Body of pancreas (tissue), 4 donors: ENCODE data around the gene UTF1. TPM values are rescaled to one million over a fixed set of nuclear protein-coding genes. Genes with fewer than 3 reads are reported as not detected.

Experiments
- ATAC-seq: fragments of 150-250 bp; one replicate; pipeline ENCODE4 v1.9.1; 2016
- DNase-seq, 4 donors: peaks; one replicate each; pipeline ENCODE4 v3.0.0-alpha.2; 2019
- H3K27ac ChIP-seq, 4 donors: fragments of 200-600 bp; sonication (generic); 1 replicate in 3 of 4; 2 replicates in 1 of 4; pipeline versions ENCODE4 v1.5.1 to v1.6.1; 2016 to 2019; ENCODE audit warnings: mild to moderate bottlenecking in 1 of 4, mixed read lengths in 1 of 4, moderate library complexity in 1 of 4
- H3K27me3 ChIP-seq, 2 donors: fragments of 200-600 bp; sonication (generic); one replicate each; pipeline ENCODE4 v1.6.0; 2016; ENCODE audit warnings: mild to moderate bottlenecking in 1 of 2
- H3K36me3 ChIP-seq, 2 donors: fragments of 200-600 bp; sonication (generic); replicated peaks in 1 of 2; 2 replicates each; pipeline ENCODE4 v1.5.1; 2016; ENCODE audit warnings: low read depth in 2 of 2; ENCODE audit not compliant: insufficient read depth in 1 of 2
- H3K4me1 ChIP-seq: fragments of 200-600 bp; sonication (generic); one replicate; pipeline ENCODE4 v1.6.0; 2016
- H3K4me3 ChIP-seq, 2 donors: fragments of 200-600 bp; sonication (generic); 1 replicate in 1 of 2; 2 replicates in 1 of 2; pipeline ENCODE4 v1.5.1; 2016 to 2019
- H3K9me3 ChIP-seq, 3 donors: fragments of 200-600 bp; sonication (generic); 1 replicate in 2 of 3; 2 replicates in 1 of 3; pipeline ENCODE4 v1.5.1; 2016
- POLR2A ChIP-seq, 3 donors: fragments of 450-650 bp; IDR thresholded peaks; one replicate each; pipeline ENCODE4 v1.6.1; 2016; ENCODE audit warnings: antibody characterized with exemption in 3 of 3, mild to moderate bottlenecking in 2 of 3
- WGBS, 2 donors: methylation state at CpG; one replicate each; pipeline ENCODE4 v1.1.5; 2017; 5-methylcytosine and 5-hydroxymethylcytosine counted together
- intact Hi-C: fragments of 100-400 bp; cut with DNase I; formaldehyde crosslinking; loops from one replicate; pipeline ENCODE4 v1.15.1; 2023
- total RNA-seq, 2 donors: library from RNA; depleted of rRNA; stranded (reverse); fragments of >200 nt; gene quantifications; one replicate each; pipeline ENCODE4 v1.1.0, GENCODE V29; 2016
- TF ChIP-seq, protein P1 (sequence below), 7 experiments: fragments of 450-650 bp in 4 of 7; fragments of 200-600 bp in 3 of 7; sonication (generic) in 3 of 7; IDR thresholded peaks; one replicate each; pipeline ENCODE4 v1.5.1; 2016 to 2019; ENCODE audit warnings: antibody characterized with exemption in 7 of 7

Gene UTF1
- total RNA-seq, 2 donors from 2014 or later: not detected

- H3K4me3 ChIP-seq: no peak overlapping the region
- H3K36me3 ChIP-seq: no peaks in the 10 kb centered on the region
- no peaks in the 10 kb centered on the region for H3K4me1 ChIP-seq
- WGBS, 2 donors: 83 to 91% methylated on average over 6 to 19 of the region's 23 CpGs
- H3K27ac ChIP-seq: no peak overlapping the region
- TF ChIP-seq, protein P1, sequence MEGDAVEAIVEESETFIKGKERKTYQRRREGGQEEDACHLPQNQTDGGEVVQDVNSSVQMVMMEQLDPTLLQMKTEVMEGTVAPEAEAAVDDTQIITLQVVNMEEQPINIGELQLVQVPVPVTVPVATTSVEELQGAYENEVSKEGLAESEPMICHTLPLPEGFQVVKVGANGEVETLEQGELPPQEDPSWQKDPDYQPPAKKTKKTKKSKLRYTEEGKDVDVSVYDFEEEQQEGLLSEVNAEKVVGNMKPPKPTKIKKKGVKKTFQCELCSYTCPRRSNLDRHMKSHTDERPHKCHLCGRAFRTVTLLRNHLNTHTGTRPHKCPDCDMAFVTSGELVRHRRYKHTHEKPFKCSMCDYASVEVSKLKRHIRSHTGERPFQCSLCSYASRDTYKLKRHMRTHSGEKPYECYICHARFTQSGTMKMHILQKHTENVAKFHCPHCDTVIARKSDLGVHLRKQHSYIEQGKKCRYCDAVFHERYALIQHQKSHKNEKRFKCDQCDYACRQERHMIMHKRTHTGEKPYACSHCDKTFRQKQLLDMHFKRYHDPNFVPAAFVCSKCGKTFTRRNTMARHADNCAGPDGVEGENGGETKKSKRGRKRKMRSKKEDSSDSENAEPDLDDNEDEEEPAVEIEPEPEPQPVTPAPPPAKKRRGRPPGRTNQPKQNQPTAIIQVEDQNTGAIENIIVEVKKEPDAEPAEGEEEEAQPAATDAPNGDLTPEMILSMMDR (IDR thresholded peaks at IDR 0.05): no peak
- no peak for TF ChIP-seq POLR2A (IDR thresholded peaks at IDR 0.05)
- ATAC-seq (no peak), DNase-seq (no peak)
- no peaks in the 10 kb centered on the region for H3K9me3 ChIP-seq
- H3K27me3 ChIP-seq: no peaks in the 10 kb centered on the region
- intact Hi-C loops: no loop called here
Measured at GRCh38 chr10:133195611-133196010, 34.4 kb upstream of the UTF1 start.

DNA sequence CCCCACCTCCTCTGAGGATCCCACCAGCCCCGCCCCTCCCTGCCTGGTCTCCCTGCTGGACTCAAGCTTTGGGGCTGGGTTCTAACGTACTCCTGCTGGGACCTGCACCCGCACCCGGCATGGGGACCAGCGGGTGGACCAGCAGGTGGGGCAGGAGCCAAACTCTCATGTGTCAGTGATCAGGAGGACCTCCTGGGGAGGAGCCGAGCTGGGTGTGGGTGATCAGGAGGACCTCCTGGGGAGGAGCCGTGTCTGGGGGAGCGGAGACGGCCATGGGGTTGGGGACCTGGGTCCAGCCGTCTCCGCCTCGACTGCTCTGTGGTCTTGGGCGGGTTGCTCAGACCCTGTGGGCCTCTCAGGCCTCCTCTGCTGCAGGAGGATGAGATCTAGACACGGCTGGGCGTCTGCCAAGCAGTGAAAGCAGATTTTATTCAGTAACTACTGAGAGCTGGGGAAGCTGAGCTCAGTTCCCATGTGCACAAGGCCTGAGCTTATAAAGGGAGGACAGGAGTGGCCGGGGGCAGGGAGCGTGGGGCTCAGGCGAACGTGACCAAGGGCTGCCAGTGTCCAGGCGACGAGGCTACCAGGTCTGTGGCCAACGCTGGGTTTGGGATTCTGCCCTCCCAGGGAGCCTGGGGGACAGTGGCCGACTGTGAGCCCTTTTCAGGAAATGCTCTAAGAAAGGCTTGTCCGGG is 33.6 kb upstream of the UTF1 start:
- DNase-seq (no peak), ATAC-seq (no peak)
- Histone ChIP-seq H3K27me3 (no peaks in the 10 kb centered on the region), H3K9me3 (no peaks in the 10 kb centered on the region), H3K4me1 (no peaks in the 10 kb centered on the region), H3K4me3 (no peak overlapping the region), H3K36me3 (no peaks in the 10 kb centered on the region), H3K27ac (no peak overlapping the region)
- TF ChIP-seq, protein P1 (IDR thresholded peaks at IDR 0.05): no peak
- no peak for TF ChIP-seq POLR2A (IDR thresholded peaks at IDR 0.05)
- 68 to 74% methylated on average over 7 to 23 of the region's 24 CpGs for WGBS, 2 donors
- intact Hi-C loops: no loop called here

DNA sequence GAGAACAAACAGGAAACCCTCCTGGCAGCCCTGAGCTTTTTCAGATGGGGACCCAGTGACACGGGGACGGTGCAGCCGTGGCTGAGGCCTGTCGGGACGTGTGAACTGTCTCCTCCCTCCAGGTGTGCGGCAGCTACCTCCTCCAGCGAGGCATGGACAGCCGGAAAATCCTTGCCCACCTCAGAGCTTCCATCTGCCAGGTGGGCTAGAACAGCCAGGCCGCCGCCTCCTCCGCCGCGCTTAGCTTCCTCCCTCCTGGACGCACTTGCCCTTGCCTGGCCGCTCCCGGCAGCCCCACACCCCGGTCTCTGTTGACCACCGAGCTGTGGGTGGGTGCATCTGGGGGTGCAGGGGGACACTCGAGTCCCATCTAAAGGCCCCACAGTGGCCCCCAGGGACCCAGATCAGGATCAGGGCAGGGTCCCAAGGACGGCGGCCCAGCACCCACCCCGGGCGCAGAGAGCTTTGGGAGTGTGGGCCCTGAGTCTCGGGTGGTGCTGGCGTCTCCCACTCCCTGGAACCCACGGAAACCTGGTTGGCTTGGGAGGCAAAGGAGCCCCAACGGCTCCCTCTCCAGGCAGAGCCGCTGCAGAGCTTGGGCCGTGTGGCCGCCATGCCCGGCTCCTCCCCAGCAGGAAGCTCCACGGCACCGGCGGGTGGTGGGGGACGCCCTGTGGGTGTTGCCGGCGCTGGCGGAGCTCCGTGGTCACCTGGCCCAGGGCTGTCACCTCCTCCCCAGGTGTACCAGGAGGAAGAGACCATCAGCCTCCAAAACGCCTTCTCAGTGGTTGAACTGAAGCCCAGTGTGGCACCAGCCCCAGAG is 32.9 kb upstream of the UTF1 start:
- no peak overlapping the region for H3K4me3 ChIP-seq
- TF ChIP-seq POLR2A (IDR thresholded peaks at IDR 0.05): no peak
- TF ChIP-seq, protein P1 (IDR thresholded peaks at IDR 0.05): no peak
- H3K36me3 ChIP-seq: no peaks in the 10 kb centered on the region
- ATAC-seq (no peak), DNase-seq (no peak)
- WGBS, 2 donors: 63 to 73% methylated on average over 16 to 40 of the region's 40 CpGs
- no peaks in the 10 kb centered on the region for H3K27me3 ChIP-seq
- no peaks in the 10 kb centered on the region for H3K9me3 ChIP-seq
- no peaks in the 10 kb centered on the region for H3K4me1 ChIP-seq
- intact Hi-C loops: no loop called here
- no peak overlapping the region for H3K27ac ChIP-seq

DNA sequence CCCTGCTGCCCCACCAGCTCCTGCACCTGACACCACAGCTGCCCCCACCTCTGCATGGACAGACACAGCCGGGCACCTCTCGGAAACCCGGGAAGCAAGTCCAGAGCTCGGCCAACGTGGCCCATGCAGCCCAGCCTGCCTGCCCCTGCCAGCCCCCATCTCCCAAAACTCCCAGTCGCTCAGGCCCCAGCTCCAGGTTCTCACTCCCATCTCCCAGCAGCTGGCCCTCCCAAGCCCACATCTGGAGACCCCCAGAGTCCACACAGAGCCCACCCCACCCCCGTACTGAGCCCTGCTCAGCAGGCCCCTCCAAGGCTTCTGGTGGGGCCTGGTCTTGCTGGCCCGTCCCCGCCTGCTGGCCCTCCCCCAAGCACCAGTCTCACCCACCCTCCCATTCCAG is 32.2 kb upstream of the UTF1 start:
- 67 to 70% methylated on average over 4 to 9 of the region's 9 CpGs for WGBS, 2 donors
- intact Hi-C loops: no loop called here
- no peaks in the 10 kb centered on the region for H3K9me3 ChIP-seq
- DNase-seq (no peak), ATAC-seq (no peak)
- H3K36me3 ChIP-seq: no peaks in the 10 kb centered on the region
- H3K27me3 ChIP-seq: no peaks in the 10 kb centered on the region
- TF ChIP-seq, protein P1 (IDR thresholded peaks at IDR 0.05): no peak
- TF ChIP-seq POLR2A (IDR thresholded peaks at IDR 0.05): no peak
- no peak overlapping the region for H3K27ac ChIP-seq
- no peaks in the 10 kb centered on the region for H3K4me1 ChIP-seq
- no peak overlapping the region for H3K4me3 ChIP-seq
